Dermis lymphatic vessel endothelial cell (primary cell): ENCODE results near the gene C5orf15. TPM values are rescaled to one million over a fixed set of nuclear protein-coding genes. Genes with fewer than 3 reads are reported as not detected.

Experiments
- total RNA-seq: library from RNA; depleted of rRNA; stranded (reverse); fragments of >200 nt; gene quantifications from 2 replicates; pipeline ENCODE4 v1.2.1, GENCODE V29; 2014

C5orf15 gene
- total RNA-seq: 24.9 and 29.6 TPM in 2 replicates

DNA sequence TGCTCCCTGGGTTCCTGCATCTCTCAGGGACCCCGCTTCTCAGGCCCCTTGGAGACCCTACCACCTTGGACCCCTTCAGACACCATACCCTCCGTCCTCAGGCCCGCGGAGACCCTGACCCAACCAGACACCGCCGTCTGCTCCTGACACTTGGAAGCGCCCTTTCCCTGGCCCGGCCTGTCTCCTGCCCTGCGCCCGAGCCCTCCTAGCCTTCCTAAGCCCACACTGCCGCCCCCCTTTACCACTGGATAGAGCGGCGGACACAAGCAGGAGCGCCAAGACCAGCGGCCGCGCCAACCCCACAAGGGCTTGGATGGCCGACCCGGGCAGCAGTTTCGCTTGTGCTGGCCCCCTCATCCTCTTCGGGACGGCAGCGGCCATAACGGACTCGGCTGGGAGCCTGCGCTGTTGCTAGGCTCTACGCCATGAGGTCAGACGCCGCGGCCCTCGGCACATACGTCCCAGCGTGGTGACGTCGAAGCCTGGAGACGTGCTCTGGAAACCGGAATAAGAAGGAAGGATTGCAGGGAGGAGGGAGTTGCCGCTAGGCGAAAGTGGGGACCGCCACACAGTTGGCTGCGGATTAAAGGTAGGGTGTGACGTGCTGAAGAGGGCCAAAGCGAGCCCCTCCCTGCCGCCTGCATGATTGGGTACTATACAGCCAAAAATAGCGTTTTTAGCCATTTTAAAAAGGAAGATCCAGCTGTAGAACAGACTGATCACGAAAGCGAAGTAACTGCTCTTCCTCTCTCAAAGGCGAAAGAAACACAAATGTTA is at the start of gene C5orf15:
C5orf15 (minus strand) TSS at position 422 of the 777 bp plus-strand sequence; CDS start at position 381, 41 bp downstream.

DNA sequence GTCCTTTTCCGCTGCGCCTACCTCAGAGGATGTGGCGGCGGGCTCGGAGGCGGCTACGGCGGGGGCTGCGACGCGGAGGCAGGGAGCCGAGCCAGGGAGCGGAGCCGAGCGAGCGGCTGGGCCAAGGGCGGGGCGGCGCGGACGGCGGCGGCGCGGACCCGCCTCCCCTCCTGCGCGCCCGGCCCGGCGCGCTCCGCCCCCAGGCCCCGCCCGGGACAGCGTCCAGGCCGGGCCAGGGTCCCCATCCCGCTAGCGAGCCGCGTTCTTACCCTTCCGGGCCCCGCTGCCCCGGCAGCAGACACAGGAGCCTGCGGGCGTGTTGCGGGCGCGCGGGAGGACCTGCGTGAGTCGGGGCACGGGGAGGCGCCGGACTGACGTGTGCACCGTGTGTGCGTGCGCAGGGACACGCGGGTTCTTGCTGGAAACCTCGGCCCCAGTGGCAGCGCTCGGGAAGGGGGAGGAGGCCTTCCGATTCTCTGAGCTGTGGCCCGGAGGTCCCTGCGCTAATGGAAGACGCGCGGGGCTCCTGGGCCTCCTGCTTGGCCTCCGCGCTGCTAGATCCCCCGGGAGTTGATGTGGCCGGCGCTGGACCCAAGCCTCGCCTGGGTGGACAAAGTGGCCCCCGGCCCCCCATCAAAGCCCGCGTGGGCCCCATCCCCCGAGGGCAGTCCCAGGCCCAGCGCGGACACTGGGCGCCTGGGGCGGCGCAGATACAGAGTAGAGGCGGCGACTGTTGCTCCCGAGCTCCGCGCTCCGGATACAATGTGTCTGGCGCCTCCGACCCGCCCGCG is 36.4 kb upstream of the C5orf15 start, which contains the start of gene VDAC1:
VDAC1 (minus strand) TSS at position 350 of the 791 bp plus-strand sequence. CDS start 11,963 bp downstream, outside the sequence.

Other genes starting within 250 kb of the C5orf15 start
- gene VDAC1, start 36.4 kb upstream of the C5orf15 start, total RNA-seq: 182 and 284 TPM in 2 replicates
- gene TCF7, start 146.1 kb upstream of the C5orf15 start, total RNA-seq: 0.09 and 0.11 TPM in 2 replicates
- 166 and 255 TPM in 2 replicates for gene SKP1, start 208.3 kb upstream of the C5orf15 start, total RNA-seq